GM21529 (cell line): ENCODE measurements around the gene ACOX2.

Source experiments
- ATAC-seq: cut with Tn5 transposase; IDR thresholded peaks from one replicate; pipeline ENCODE4 v1.9.1; 2021; ENCODE audit not compliant: unreplicated experiment

Gene ACOX2

GRCh38 chr3:58567251-58567515, 30.2 kb upstream of the ACOX2 start:
- ATAC-seq: no peak

- ATAC-seq: no peak
These were observed 29.6 kb upstream of the ACOX2 start for GRCh38 chr3:58566398-58567250.

- no peak for ATAC-seq
These were observed 28.8 kb upstream of the ACOX2 start for GRCh38 chr3:58565621-58566397.

DNA sequence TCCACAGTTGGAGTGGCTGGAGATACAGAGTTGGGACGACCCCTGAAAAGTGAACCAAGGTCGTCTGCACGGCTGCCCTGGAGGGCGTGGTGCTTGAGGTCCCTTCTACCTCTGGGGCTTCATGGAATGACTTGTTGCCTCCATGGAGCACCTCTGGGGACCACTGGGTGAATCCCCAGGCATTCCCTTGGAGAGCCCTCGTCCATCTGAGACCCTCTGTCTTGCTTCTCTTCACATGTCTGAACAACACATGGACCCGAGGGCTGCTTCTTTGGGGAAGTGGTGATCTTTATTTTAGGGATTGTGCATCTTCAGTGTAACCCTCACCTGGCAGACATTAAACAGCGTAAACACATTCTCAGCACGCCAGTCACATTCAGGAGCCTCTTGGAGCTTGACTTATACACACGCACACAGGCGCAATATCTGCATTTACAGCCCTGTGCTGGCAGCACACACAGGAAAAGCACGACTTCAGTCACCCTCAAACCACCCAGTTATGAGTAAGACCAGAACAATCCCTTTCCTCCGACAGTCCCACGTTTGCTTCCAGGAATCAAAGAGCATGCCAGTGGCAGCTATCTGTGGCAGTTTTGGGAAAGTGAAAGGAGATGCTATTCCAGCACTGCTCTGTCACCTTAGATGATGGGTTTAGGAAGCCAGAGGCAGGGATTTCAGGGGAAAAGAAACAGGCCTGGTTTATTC, 27.6 kb upstream of the ACOX2 start:
- no peak for ATAC-seq

- ATAC-seq: no peak
These were observed 27.1 kb upstream of the ACOX2 start for GRCh38 chr3:58564054-58564453.

DNA sequence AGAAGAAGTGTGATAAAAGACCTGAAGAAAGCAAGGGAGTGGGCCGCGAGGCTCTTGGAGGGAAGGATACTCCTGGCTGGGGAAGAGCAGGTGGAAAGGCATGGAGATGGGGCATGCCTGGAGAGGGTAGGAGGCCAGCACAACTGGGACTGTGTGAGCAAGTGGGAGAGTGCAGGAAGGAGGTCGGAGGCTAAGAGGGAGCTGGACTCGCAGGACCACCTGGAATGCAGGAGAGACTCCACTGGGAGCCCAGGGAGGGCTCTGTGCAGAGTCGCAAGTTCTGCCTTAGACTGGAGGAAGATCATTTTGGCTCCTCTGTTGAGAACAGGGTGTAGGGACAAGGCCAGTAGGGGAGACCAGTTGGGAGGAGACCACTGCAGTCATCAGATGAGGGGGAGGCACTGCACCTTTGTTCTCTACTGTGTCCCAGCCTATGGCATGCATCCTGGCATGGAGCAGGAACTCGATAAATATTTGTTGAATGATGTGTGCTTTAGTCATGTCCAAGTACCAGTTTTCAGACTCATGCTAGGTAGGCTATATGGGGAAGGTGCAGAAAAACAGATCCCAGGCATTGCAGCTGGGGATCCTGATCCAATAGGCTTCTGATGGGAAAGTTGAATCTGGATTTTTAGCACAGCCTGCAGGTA, 26.5 kb upstream of the ACOX2 start:
- no peak for ATAC-seq

GRCh38 chr3:58562498-58562897, 25.5 kb upstream of the ACOX2 start:
- no peak for ATAC-seq

- ATAC-seq: no peak
These were observed 23.9 kb upstream of the ACOX2 start for GRCh38 chr3:58560771-58561311.

- ATAC-seq: no peak
These were observed 22.6 kb upstream of the ACOX2 start for GRCh38 chr3:58559586-58559985.

- no peak for ATAC-seq
These were observed 20.5 kb upstream of the ACOX2 start for GRCh38 chr3:58557491-58557890.

DNA sequence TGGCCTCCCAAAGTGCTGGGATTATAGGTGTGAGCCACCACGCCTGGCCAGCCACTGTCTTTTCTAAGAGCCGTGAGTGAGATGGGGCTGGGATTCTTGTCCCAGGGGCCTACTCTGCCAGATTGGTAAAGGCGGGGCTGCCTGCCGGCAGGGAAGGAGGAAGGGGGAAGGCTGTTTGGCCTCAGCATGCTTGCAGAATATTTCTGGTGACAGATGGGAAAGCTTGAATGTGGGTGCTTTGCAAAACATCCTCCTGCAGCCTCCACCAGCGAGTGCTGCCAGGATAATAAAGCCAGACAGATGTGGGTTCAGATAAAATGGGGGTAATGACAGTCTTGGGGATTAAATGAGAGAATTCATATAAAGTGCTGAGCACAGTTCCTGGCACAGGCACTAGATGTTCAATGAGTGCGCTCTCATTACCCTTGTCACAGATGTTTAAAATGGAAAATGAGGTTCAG, 19.8 kb upstream of the ACOX2 start:
- ATAC-seq: no peak

GRCh38 chr3:58556001-58556400, 19.0 kb upstream of the ACOX2 start:
- no peak for ATAC-seq

DNA sequence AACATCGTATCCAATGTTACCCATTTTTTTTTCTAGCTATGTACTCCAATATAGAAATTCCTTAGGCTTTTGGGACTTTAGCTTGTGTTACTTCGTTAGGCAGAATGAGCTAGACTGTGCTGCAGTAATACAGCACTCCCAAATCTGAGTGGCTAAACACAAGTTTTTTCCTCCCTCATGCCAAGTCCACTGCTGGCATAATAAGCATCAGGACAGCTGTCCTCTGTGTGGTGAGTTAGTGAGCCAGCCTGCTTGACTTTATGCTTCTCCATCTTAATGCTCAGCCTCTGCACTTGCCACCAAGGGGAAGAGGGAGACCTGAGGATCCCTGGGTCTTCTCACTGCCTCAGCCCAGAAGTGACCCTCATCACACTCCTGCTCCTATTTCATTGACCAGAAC, 18.2 kb upstream of the ACOX2 start:
- no peak for ATAC-seq

DNA sequence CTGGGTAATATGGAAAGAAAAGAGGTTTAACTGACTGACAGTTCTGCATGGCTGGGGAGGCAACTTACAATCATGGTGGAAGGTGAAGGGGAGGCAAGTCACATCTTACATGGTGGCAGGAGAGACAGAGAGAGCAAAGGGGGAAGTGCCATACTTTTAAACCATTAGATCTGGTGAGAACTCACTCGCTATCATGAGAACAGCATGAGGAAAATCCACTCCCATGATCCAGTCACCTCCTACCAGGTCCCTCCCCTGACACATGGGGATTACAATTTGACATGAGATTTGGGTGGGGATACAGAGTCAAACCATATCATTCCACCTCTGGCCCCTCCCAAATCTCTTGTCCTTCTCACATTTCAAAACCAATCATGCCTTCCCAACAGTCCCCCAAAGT, 16.0 kb upstream of the ACOX2 start:
- no peak for ATAC-seq

DNA sequence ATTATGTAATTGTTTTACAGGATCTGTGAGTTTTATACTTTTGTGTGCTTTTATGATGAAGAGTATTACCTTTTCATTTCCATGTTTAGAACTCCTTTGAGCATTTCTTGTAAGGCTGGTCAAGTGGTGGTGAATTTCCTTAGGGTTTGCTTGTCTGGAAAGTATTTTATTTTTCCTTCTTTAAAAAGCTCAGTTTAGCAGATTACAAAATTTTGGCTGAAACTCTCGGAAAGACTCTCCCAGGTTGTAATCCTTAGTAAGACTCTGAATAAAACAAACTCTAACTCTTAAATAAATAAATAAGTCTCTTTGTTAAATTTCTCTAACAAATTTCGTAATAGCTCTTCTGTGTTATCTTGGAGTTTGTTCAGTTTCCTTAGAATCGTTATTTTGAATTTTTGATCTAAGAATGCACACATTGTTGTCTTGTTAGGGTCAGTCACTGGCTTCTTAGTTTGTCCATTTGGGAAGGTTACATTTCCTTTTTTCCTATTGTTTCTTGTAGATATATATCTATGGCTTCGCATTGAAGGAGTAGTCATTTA, 14.7 kb upstream of the ACOX2 start:
- no peak for ATAC-seq

DNA sequence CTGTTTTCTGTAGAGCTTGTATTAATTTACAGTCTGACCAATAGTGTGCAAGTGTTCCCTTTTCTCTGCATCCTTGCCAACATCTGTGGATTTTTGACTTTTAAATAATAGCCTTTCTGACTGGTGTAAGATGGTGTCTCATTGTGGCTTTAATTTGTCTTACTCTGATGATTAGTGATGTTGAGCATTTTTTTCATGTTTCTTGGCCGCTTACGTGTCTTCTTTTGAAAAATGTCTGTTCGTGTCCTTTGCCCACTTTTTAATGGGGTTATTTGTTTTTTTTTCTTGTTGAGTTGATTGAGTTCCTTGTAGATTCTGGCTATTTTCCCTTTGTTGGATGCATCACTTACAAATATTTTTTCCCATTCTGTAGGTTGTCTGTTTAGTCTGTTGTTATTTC, 7.6 kb upstream of the ACOX2 start:
- no peak for ATAC-seq

GRCh38 chr3:58540176-58540858, 3.3 kb upstream of the ACOX2 start:
- no peak for ATAC-seq

- ATAC-seq: no peak
These were observed 2.6 kb upstream of the ACOX2 start for GRCh38 chr3:58539626-58540025.

GRCh38 chr3:58537412-58538301, 667 bp upstream of the ACOX2 start:
- no peak for ATAC-seq
